K562 (cell line): ENCODE data around the gene VPS11. TPM values are rescaled to one million over a fixed set of nuclear protein-coding genes. Genes with fewer than 3 reads are reported as not detected.

Experiments used
- ATAC-seq: fragments of 200-7000 bp; cut with Tn5 transposase; 3 replicates; pipeline ENCODE4 v1.9.1; 2020; ENCODE audit warnings: moderate library complexity
- BruUV-seq: library from RNA; stranded (reverse); fragments of 400-500 nt; replicated peaks from 2 replicates; lab custom pipeline; 2021; lab: Mats Ljungman, UMichigan
- CTCF ChIA-PET: fragments of 300-600 bp; formaldehyde crosslinking; extraction: SDS; loops from one replicate; lab custom pipeline; 2021; ENCODE audit warnings: low intra/inter-chr PET ratio; lab: Yijun Ruan, JAX
- POLR2A ChIA-PET: fragments of 300-600, 350-650 bp; sonication (Branson Sonifier 250); formaldehyde crosslinking; extraction: SDS; loops from one replicate; lab custom pipeline; 2021; ENCODE audit warnings: antibody characterized with exemption, inconsistent platforms; lab: Yijun Ruan, JAX
- DNase-seq, 4 experiments: peaks; one replicate each; pipeline versions ENCODE4 v3.0.0 to v3.0.0-alpha.2; 2011 to 2018; ENCODE audit warnings: low spot score in 3 of 4, mixed read lengths in 3 of 4; ENCODE audit errors: extremely low read depth in 1 of 4
- FAIRE-seq: peaks from 2 replicates; lab custom pipeline; 2011; peaks lifted over from hg19 to GRCh38; lab: Jason Lieb, UNC
- H2AFZ ChIP-seq: 2 replicates; pipeline ENCODE4 v1.6.0; 2011; ENCODE audit warnings: low read depth, low read length, control low read depth, inconsistent platforms
- H3K27ac ChIP-seq: fragments of 200-600 bp; 3 replicates; pipeline ENCODE4 v1.8.0; 2011; ENCODE audit warnings: low read depth, mild to moderate bottlenecking, control low read depth, inconsistent platforms, low read length, moderate library complexity, mixed read lengths; ENCODE audit errors: extremely low read depth
- H3K27me3 ChIP-seq, 2 experiments: fragments of 300-600 bp in 1 of 2; 2 replicates in 1 of 2; 3 replicates in 1 of 2; pipeline versions ENCODE4 v1.6.0 to v1.8.0; 2011; ENCODE audit warnings: inconsistent platforms in 2 of 2, low read length in 2 of 2, mild to moderate bottlenecking in 1 of 2, mixed read lengths in 1 of 2, moderate library complexity in 1 of 2; ENCODE audit not compliant: control insufficient read depth in 2 of 2, insufficient read depth in 2 of 2
- H3K36me3 ChIP-seq: fragments of 300-600 bp; 3 replicates; pipeline ENCODE4 v1.8.0; 2011; ENCODE audit warnings: mild to moderate bottlenecking, low read length, inconsistent platforms; ENCODE audit not compliant: control insufficient read depth, insufficient read depth
- H3K4me1 ChIP-seq, 2 experiments: fragments of 200-600 bp in 1 of 2; replicated peaks in 1 of 2; 2 replicates in 1 of 2; 3 replicates in 1 of 2; pipeline versions ENCODE4 v1.5.1 to v1.8.0; 2011; ENCODE audit warnings: inconsistent platforms in 2 of 2, low read length in 2 of 2, mild to moderate bottlenecking in 1 of 2, mixed read lengths in 1 of 2, moderate library complexity in 1 of 2; ENCODE audit not compliant: control insufficient read depth in 2 of 2, insufficient read depth in 2 of 2
- H3K4me2 ChIP-seq: 2 replicates; pipeline ENCODE4 v1.6.1; 2011; ENCODE audit warnings: low read length, control low read depth, inconsistent platforms, mixed read lengths; ENCODE audit not compliant: insufficient read depth
- H3K4me3 ChIP-seq: fragments of 200-600 bp; sonication (generic), shearing (Covaris generic); 2 replicates; pipeline ENCODE4 v1.5.1; 2016; ENCODE audit warnings: control low read depth, inconsistent platforms
- H3K79me2 ChIP-seq: fragments of 200-600 bp; 3 replicates; pipeline ENCODE4 v1.8.0; 2011; ENCODE audit warnings: low read length, inconsistent platforms; ENCODE audit not compliant: control insufficient read depth, insufficient read depth
- H3K9ac ChIP-seq, 2 experiments: 2 replicates each; pipeline versions ENCODE4 v1.6.0 to v1.6.1; 2011; ENCODE audit warnings: low read depth in 2 of 2, low read length in 2 of 2, control low read depth in 1 of 2, inconsistent platforms in 1 of 2, mild to moderate bottlenecking in 1 of 2, mixed read lengths in 1 of 2; ENCODE audit not compliant: insufficient read depth in 1 of 2
- H3K9me1 ChIP-seq: one replicate; pipeline ENCODE4 v1.6.0; 2011; ENCODE audit warnings: inconsistent platforms, mild to moderate bottlenecking, low read length, moderate library complexity; ENCODE audit not compliant: control insufficient read depth, insufficient read depth
- H3K9me3 ChIP-seq: replicated peaks from 2 replicates; pipeline ENCODE4 v1.5.1; 2011; ENCODE audit warnings: low read depth, low read length, inconsistent platforms; ENCODE audit not compliant: control insufficient read depth, insufficient read depth
- H4K20me1 ChIP-seq: replicated peaks from 2 replicates; pipeline ENCODE4 v1.6.1; 2011; ENCODE audit warnings: low read length, inconsistent platforms, mixed read lengths; ENCODE audit not compliant: control insufficient read depth, insufficient read depth
- C11orf30 ChIP-seq: fragments of 450-650 bp; IDR thresholded peaks from 2 replicates; pipeline ENCODE4 v1.6.1; 2016; ENCODE audit warnings: low read depth, mild to moderate bottlenecking
- ESRRB ChIP-seq: fragments of 250-450 bp; sonication (Bioruptor Pico); IDR thresholded peaks from 2 replicates; pipeline ENCODE4 v1.5.0; 2020; ENCODE audit warnings: mild to moderate bottlenecking, moderate library complexity, borderline replicate concordance
- KLF1 ChIP-seq: fragments of 450-650 bp; IDR thresholded peaks from 2 replicates; pipeline ENCODE4 v1.6.1; 2016; ENCODE audit warnings: missing genetic modification characterization, missing compliant biosample characterization
- L3MBTL2 ChIP-seq: fragments of 450-650 bp; IDR thresholded peaks from 2 replicates; pipeline ENCODE4 v1.6.1; 2016; ENCODE audit warnings: mild to moderate bottlenecking, moderate library complexity
- POLR2G ChIP-seq: fragments of 200-400 bp; formaldehyde crosslinking; IDR thresholded peaks from 2 replicates; pipeline ENCODE4 v1.6.1; 2017; ENCODE audit warnings: low read depth, mild to moderate bottlenecking, antibody characterized with exemption, low read length, moderate library complexity
- RBFOX2 ChIP-seq: fragments of 200-400 bp; formaldehyde crosslinking; IDR thresholded peaks from 2 replicates; pipeline ENCODE4 v1.6.1; 2017; ENCODE audit warnings: low read depth, mild to moderate bottlenecking, low read length, moderate library complexity
- SUPT5H ChIP-seq: fragments of 450-650 bp; IDR thresholded peaks from 2 replicates; pipeline ENCODE4 v1.6.1; 2016
- WGBS: fragments of 100-300 bp; shearing (Covaris generic); methylation state at CpG from one replicate; pipeline ENCODE4 v1.1.6; 2016; ENCODE audit warnings: low coverage, mixed read lengths; ENCODE audit not compliant: insufficient coverage; ENCODE audit errors: missing lambda C conversion rate; 5-methylcytosine and 5-hydroxymethylcytosine counted together
- in situ Hi-C: fragments of 300-500 bp; cut with MboI; formaldehyde crosslinking; loops from 4 replicates; pipeline ENCODE4 v1.15.0; 2018; ENCODE audit warnings: inconsistent platforms, mixed read lengths
- intact Hi-C: fragments of 100-400 bp; cut with micrococcal nuclease; formaldehyde crosslinking; loops from 2 replicates; pipeline ENCODE4 v1.14.2; 2022
- polyA plus RNA-seq, 8 experiments: library from polyadenylated mRNA; depleted of rRNA in 4 of 8; stranded (reverse) in 5 of 8; unstranded in 3 of 8; fragments of >200 nt; fragmentation: Nextera tagmentation in 2 of 8; fragmentation: Illumina TruSeq in 1 of 8; extraction: Ambion mirVana in 2 of 8; extraction: Trizol in 1 of 8; gene quantifications; 2 replicates each; pipeline versions ENCODE4 v1.2.1 to v1.2.3, GENCODE V29; 2011 to 2014; ENCODE audit warnings: inconsistent platforms in 1 of 8, missing spikeins in 1 of 8
- total RNA-seq, 7 experiments: library from RNA; depleted of rRNA in 6 of 7; stranded (reverse); fragments of >200 nt in 6 of 7; fragmentation: Illumina TruSeq in 2 of 7; extraction: Trizol in 2 of 7; gene quantifications; 2 replicates each; pipeline versions ENCODE4 v1.2.1 to v1.2.3, GENCODE V29; 2011 to 2021; ENCODE audit warnings: low replicate concordance in 1 of 7
- TF ChIP-seq, protein P1 (sequence below): fragments of 250-450 bp; sonication (Bioruptor Pico); IDR thresholded peaks from 2 replicates; pipeline ENCODE4 v1.8.0; 2021; ENCODE audit warnings: moderate library complexity, mild to moderate bottlenecking, inconsistent platforms

Gene VPS11
- total and polyA plus RNA-seq, 9 of the 15 experiments (the other 6 are each of a cell fraction or from before 2014, with no cell fraction given) = 14.1 to 35.5 (median 27.5) TPM

- TF ChIP-seq, protein P1, sequence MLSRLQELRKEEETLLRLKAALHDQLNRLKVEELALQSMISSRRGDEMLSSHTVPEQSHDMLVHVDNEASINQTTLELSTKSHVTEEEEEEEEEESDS (CRISPR knock-in tag) = no peak
- TF ChIP-seq ESRRB = no peak
- TF ChIP-seq C11orf30 = no peak
- TF ChIP-seq SUPT5H = 0 out of 2 replicates have a peak, but pooled peaks have one; percentile 12
- TF ChIP-seq L3MBTL2 = no peak
Observed at GRCh38 chr11:119044708-119045107, 22.9 kb upstream of the VPS11 start (continued).

DNA sequence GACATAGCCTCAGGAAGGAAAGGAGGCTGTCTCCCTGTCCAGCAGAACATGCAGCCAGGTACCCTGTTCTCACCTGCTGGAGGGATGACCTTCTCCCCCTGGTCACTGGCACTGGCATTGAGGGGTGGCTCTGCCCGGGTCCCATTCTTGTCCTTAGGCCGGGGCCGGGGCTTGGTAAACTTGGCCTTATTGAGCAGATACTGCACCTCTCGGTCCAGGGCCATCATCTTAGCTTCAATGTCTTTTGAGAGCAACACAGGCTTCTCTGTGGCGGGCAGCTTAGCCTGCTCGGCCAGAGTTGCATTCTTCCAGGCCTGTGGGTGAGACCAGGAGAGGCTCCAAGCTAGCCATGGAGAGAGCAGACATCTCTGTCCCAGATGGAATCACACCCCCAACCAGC is 21.1 kb upstream of the VPS11 start:
- TF ChIP-seq KLF1 = no peak
- TF ChIP-seq POLR2G = 0 out of 2 replicates have a peak, but pooled peaks have one; percentile 28
- TF ChIP-seq RBFOX2 = peak; percentile 55
- Histone ChIP-seq H3K36me3 (peaks cover 72% of the 10 kb centered on the region), H3K27me3 (no peaks in the 10 kb centered on the region), H4K20me1 (no peaks in the 10 kb centered on the region), H3K9ac (no peak overlapping the region), H3K4me1 (peaks cover 0 to 4% of the 10 kb centered on the region in 2 experiments; a peak in 2 of 5 replicates), H2AFZ (no peak overlapping the region), H3K9me1 (peaks cover 3% of the 10 kb centered on the region), H3K27ac (no peak overlapping the region), H3K4me3 (no peak overlapping the region), H3K9me3 (no peaks in the 10 kb centered on the region), H3K4me2 (no peak overlapping the region), H3K79me2 (no peaks in the 10 kb centered on the region)
- ATAC-seq = no peak
- DNase-seq = peak in 2 of 4 experiments; percentile 4 to 5
- ChIA-PET CTCF (interaction anchor here (0.6 kb wide), 1 partner anchor 225 kb away, joined by 3 read pairs; no protein-coding TSS in a partner anchor), POLR2A (interaction anchor here (1.1 to 9.3 kb wide), 5 partner anchors 8 to 48 kb away, joined by 3 to 132 read pairs (median 5); partner anchors contain the start of genes HYOU1 and VPS11)
- no TSS peak for BruUV-seq
- intact Hi-C loops = no loop called here
- in situ Hi-C loops = no loop called here
- FAIRE-seq = no peak
- 98% methylated on average over 6 of the region's 6 CpGs for WGBS
